OCI-LY3 (cell line): Measurements from ENCODE around the gene FCGR2B.
"Not testable (repeated sequence)": the region's sequence is repeated elsewhere in the genome, so short reads cannot be mapped to it uniquely, and the experiment has no call there.

Experiments
- CTCF ChIP-seq: fragments of 200-600, 300-600 bp; sonication (generic); IDR thresholded peaks from 2 replicates; pipeline ENCODE4 v1.5.1; 2014; ENCODE audit warnings: antibody characterized with exemption, low read length, low read depth
- EZH2phosphoT487 ChIP-seq: fragments of 200-600 bp; shearing (Covaris generic); IDR thresholded peaks from 2 replicates; pipeline ENCODE4 v1.6.1; 2018; ENCODE audit warnings: antibody characterized with exemption, mixed run types, low read depth

DNA sequence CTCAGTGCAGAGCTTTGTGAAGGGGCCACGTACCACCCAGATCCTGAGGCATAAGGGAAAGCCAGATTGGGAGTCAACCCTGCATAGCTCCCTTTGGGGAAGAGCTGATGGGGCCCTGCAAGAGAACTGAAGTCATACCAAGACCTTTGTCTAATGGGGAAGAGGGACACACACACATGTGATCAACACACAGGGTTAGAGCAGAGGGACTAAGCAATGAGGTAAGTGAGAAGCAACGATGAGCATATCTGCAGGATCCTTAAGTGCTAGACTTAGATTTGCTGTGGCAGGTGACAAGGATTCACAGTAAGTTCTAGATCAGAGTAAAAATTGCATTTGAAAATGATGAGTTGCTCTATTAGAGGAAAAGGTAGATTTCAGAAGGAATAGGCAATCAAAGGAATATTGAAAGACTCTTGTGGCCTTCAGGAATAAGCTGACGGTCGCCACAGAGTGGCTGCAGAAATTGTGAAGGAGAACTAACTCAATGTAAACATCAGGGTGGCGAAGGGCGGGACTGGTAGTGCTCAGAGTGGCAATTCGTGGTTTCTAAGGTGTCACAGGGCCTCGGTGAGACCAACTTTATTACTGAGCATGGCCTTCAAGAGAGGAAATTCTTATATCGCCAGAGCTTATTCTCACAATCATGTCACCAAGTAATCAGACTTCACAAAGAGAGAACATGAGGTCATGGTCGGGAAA lies 36.3 kb upstream of the FCGR2B start:
- not testable (repeated sequence) for TF ChIP-seq CTCF, EZH2phosphoT487
